GM18511 (cell line): ENCODE measurements around the gene RAB10.
"Not testable (repeated sequence)": the region's sequence is repeated elsewhere in the genome, so short reads cannot be mapped to it uniquely, and the experiment has no call there.

Experiments
- ATAC-seq: cut with Tn5 transposase; IDR thresholded peaks from one replicate; pipeline ENCODE4 v1.9.1; 2021; ENCODE audit warnings: mild to moderate bottlenecking, moderate library complexity; ENCODE audit not compliant: unreplicated experiment

RAB10 gene

DNA sequence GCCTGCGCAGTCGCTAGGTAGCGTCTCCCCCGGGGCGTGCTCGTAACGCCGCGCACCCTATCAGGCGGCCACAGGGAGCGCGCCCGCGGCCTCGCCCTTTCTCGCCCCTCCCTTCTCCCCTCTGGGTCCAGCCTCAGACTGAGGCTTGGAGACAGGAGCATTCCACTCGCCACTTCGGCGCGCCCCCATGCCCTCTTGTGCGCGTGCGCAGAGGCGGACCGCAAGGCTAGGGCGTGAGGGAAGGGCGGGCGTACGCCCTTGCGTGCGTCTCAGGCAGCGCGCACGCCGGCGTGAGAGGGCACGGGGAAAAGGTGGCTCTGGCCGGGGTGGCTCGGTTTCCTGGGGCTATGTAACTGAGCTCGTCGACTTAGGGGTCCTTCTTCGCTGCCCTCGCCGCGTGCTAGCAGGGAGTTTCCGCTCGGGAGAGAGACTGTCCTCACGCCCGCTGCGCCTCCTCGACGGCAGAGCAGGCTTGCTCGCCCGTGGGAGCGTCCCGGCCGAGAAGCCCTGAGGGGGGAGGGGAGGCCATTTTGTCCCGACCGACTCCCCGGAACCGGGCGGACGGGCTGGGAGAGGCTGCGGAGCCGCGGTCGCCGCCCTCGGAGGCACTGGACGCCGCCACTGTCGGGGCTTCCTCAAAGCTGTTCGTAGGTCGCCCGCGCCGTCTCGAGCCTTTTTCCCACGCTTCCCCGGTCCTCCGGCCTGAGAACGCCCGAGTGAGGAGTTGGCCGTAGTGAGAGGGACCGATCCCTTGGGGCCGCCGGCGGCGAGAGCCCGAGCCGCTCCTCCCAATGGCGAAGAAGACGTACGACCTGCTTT, at the start of gene RAB10:
TSS of gene RAB10 (plus strand) at position 267 of the 819 bp plus-strand sequence. CDS start at position 792, 525 bp downstream.
- peak; percentile 92 for ATAC-seq

DNA sequence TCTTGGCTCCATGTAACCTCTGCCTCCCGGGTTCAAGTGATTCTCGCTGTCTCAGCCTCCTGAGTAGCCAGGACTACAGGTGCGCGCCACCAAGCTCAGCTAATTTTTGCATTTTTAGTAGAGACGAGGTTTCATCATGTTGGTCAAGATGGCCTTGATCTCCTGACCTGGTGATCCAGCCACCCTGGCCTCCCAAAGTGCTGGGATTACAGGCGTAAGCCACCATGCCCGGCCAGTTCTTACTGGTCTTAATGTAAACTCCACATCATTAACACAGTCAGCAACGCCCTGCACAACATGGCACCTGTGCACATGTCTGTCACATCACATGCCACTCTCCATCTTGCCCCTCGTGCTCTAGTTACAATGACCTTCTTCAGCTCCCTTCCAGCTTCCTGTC, 45.8 kb upstream of the RAB10 start:
- ATAC-seq, result no peak

DNA sequence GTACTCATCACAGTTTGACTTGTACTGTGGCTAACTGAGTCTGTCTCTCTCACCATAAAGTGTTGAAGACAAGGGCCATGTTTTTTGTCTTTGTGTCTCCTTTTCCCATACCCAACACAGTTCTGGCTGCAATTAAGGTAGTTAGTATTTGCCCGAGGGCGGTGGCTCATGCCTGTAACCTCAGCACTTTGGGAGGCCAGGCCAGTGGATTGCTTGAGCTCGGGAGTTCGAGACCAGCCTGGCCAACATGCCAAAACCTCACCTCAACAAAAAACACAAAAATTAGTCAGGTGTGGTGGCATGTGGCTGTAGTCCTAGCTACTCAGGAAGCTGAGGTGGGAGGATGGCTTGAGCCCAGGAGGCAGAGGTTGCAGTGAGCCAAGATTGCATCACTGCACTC, 44.7 kb upstream of the RAB10 start:
- ATAC-seq, result no peak

DNA sequence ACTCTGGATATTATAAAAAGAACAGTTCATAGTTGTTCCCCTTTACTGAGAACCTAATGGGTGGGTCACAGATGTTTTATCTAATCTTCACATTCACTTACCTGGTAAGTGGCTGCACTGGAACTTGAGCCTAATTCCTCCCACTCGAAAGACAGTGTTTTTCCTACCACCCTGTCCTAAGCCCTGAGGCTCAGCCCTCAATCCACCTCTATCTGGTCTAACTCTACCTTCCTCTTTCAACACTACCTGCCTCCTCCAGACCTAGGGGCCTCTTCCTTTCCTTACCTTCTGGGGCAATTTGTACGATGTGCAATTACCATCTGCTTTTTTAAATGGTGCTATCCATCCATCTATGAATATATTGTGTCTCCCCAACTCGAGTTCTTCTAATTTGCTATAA, 41.9 kb upstream of the RAB10 start:
- no peak for ATAC-seq

DNA sequence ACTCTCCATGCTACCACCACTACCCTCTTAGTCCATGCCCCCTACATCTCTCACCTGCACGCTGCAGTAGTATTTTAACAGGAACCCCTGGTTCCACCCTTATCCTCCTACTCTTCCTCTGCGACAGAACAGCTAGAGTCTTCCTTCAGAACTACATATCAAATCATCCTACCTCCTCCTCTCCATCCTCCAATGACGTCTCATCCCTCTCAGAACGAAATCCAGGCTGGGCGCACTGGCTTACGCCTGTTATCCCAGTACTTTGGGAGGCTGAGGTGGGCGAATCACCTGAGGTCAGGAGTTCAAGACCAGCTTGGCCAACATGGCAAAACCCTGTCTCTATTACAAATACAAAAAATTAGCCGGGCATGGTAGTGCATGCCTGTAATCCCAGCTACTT, 41.3 kb upstream of the RAB10 start:
- no peak for ATAC-seq

DNA sequence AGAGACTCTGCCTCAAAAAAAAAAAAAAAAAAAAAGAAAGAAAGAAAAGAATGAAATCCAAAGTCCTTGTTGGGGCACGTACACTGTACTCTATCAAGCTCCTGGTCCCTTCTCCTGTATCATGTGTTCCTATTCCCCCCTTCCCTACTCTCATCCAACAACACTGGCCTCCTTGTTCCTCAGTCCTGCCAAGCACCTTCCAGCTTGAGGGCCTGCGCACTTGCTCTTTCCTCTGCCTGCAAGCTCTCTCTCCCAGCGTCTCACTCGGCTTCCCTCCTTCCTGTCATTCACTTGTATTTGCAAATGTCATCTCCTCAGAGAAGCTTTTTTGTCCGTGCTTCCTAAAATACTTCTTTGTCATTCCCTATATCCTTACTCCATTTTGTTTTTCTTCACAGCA, 40.8 kb upstream of the RAB10 start:
- ATAC-seq, result no peak

DNA sequence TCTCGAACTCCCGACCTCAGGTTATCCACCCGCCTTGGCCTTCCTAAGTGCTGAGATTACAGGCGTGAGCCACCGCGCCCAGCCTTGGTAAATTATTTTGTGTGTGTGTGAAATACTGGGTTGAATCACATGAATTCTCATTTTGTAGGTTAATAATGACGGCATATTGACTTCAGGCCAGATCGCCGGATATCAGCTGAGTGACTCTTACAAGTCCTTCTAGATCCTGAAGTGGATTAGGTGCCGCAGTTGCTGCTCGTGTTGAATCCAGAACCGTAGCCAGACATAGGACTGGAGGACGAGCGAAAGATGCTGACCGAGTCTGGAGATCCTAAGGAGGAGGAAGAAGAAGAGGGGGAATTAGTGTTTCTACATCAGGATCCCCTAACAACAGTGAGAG, 39.4 kb upstream of the RAB10 start:
- ATAC-seq, result no peak

DNA sequence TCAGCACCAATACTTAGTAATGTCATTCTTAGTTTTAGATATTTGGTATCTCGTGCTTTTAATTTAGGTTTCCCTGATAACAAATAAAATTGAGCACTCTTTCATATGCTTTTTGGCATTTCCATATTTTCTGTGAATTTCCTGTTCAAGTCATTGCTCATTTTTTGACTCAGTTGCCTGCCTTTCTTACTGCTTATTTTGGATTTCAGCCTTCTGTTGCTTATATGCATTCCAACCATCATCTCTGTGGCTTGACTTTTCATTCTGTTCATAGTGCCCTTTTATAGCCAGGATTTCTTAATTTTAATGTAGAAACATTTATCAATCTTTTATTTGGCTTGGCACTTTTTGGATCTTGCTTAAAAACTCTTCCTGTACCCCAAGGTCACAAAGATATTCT, 37.0 kb upstream of the RAB10 start:
- no peak for ATAC-seq

DNA sequence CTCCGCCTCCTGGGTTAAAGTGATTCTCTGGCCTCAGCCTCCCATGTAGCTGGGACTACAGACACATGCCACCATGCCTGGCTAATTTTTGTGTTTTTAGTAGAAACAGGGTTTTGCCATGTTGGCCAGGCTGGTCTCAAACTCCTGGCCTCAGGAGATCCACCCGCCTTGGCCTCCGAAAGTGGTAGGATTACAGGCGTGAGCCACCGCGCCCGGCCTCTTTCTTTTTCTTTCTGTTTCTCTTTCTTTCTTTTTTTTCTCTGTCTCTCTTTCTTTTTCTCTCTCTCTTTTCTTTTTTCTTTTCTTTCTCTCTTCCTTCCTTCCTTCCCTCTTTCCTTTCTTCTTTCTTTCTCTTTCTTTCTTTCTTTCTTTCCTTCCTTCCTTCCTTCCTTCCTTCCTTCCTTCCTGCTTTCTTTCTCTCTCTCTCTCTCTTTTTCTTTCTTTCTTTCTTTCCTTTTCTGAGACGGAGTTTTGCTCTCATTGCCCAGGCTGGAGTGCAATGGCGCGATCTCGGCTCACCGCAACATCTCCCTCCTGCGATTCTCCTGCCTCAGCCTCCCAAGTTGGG, 35.0 kb upstream of the RAB10 start:
- not testable (repeated sequence) for ATAC-seq

DNA sequence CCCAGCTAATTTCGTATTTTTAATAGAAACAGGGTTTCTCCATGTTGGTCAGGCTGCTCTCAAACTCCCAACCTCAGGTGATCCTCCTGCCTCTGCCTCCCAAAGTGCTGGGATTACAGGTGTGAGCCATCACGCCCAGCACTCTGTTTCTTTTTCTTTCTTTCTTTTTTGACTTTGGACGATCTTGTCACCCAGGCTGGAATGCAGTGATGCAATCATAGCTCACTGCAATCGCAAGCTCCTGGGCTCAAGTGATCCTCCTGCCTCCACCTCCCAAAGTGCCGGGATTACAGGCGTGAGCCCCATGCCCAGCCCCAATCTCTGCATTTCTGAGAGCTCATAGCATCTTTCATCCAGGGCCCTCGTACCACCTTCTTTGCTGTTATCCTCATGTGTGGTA, 34.5 kb upstream of the RAB10 start:
- not testable (repeated sequence) for ATAC-seq

DNA sequence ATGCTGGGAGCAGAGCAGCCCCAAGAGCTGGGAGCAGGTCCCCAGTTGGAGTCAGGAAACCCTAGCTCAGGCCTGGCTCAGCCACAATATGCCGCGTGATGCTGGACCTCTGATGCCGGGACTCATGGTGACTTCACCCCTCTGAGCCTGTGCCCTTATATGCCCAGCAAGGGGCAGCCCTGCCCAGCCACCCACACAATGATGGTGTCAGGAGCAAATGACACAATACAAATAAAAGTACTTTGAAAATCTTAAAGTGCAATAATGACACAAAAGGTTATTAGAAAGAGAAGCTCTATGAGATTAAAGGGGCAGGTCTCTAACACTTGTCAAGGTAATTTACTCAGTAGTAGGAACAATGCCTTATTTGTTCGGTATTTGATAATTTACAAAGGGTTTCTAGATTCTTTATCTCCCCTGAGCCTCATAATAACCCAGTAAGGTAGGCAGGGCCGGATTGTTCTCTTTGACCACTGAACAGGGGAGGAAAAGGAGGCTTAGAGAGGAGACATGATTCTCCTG, 33.3 kb upstream of the RAB10 start:
- ATAC-seq, result no peak

DNA sequence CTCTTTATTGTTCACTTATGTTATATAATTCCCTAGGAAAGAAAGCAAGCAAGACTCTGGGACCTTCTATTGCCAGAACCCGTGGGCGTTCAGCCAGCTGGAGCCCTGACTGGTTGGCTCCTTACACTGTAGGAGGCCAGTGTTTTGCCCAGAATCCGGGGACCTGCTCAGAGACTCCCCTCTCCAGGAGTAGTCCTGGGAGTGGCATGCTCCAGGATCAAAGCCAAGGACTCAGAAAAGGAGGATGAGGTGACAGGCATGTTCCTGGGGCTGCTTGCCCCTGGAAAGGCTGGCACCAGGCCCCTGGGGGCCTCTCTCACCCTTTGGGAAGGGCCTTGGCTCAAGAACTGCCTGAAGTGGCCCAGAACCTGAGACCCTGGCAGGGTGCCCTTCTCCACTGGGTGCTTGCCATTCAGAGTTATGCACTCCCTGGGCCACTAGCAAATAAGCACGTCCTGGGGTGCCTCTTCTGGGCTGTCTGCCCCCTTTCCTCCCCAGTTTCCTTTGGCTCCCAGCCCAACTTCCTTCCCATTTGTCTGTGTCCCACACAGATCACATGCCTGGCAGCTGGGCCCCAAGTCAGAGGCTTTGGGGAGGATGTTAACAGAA, 32.0 kb upstream of the RAB10 start:
- ATAC-seq, result no peak

DNA sequence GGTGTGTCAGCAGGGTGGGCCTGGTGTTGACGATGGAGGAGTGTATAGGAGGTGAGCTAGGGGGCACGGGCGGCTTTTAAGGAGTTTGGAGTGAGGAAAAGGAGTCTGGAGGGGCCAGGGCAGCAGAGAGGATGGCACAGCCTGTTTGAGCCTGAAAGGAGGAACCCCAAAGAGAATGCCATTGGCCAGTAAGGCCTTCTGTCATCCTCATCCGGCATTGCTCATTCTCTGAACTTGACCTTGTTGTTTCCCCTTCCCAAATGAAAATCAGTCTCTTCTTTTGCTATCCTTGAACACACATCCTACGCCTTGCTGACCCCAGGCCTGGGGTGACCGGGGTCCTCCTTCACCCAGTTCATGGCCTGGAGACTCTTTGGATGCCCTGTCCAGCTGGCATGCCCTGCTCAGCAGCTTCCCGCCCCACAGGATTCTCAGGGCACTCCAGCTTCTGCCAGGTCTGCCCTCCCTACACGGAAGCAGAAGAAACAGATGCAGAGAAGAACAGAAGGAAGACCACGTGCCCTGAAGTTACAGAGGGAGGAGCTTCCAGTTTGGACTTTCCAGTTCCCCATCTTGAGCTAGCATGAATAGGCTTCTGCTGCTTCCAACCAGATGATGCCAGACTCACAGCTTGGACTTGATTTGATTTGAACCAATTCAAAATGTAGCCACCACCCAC, 31.1 kb upstream of the RAB10 start:
- no peak for ATAC-seq

DNA sequence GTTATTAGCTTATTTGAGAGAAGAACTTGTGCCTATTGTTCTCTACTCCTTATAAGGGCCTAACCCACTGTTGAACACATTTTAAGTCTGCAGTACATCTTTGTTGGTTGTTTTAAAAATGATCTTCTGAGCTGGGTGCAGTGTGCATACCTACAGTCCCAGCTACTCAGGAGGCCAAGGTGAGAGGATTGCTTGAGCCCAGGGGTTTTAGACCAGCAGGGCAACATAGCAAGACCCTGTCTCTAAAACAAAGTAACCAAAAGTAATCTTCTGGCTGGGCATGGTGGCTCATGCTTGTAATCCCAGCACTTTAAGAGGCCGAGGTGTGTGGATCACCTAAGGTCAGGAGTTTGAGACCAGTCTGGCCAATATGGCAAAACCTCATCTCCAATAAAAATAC, 25.8 kb upstream of the RAB10 start:
- no peak for ATAC-seq

DNA sequence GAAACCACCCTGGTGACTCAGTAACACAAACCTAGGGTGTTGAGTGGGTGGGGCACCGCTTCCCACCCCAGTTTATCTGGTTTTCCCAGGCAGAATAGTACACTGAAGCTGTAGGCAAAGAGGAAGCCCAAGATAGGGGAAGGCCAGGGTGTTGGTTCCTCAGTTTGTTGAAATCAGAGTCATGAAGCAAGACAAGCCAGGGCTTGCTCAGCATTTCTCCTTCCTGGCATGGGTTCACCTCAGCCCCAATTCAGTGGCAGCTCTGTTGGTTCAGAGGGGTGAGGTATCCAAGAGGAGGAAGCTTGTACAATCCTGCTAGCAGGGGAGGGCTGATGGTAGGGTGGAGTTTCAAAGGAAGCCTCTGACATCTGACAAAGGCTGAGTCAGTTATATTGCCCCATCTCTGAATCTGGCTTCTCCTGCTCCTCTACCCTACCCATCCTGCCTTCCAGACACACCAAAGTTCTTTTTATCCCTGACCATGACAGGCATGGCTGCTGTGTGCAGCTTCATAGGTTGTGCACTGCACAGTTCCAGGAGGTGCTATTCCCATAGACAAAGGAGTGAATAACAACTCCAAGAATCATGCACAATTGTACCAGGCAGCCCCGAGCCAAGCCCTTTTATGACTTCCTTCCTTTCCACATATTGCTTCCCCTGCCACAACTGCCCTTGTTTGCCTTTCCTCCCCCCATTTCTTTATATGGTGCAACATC, 24.9 kb upstream of the RAB10 start:
- ATAC-seq, result no peak

DNA sequence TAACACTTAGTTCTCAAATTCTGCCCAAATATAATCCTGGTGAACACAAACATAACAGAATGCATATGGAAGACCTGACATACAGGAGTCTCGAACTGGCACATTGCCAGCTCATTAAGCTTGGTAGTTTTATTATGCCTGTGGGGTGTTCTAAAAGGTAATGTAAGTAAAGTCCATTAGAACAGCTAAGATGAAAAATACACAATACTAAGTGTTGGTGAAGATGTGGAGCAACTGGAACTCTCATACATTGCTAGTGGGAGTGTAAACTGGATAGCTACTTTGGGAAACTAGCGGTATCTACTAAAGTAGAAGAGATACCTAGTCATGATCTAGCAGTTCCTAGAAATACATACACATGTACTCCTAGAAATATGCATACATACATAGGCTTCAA, 24.3 kb upstream of the RAB10 start:
- ATAC-seq, result no peak

DNA sequence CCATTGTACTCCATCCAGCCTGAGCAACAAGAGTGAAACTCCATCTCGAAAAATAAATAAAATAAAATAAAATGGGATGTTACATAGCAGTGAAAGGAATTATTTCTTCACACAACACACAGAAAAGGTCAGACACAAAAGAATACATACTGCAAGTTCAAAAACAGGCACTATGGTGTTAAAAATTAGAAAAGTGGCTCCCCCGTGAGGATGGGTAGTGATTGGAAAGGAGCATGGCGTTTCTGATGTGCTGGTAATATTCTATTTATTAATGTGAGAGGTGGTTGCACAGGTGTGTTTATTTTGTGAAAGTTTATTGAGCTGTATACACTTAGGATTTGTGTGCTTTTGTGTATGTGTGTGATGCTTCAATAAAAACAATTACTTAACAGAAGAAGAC, 22.9 kb upstream of the RAB10 start:
- ATAC-seq, result no peak

DNA sequence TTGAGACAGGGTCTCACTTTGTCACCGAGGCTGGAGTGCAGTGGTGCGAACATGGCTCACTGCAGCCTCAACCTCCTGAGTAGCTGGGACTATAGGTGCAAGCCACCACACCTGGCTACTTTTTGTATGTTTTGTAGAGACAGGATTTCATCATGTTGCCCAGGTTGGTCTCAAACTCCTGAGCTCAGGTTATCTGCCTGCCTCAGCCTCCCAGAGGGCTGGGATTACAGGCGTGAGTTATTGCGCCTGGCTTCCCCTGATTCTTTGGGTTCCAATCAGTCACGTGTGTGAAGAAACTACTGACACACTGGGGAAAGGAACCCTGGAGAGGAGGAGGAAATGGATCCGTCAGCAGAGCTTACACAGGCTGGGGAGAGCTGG, 22.3 kb upstream of the RAB10 start:
- no peak for ATAC-seq

DNA sequence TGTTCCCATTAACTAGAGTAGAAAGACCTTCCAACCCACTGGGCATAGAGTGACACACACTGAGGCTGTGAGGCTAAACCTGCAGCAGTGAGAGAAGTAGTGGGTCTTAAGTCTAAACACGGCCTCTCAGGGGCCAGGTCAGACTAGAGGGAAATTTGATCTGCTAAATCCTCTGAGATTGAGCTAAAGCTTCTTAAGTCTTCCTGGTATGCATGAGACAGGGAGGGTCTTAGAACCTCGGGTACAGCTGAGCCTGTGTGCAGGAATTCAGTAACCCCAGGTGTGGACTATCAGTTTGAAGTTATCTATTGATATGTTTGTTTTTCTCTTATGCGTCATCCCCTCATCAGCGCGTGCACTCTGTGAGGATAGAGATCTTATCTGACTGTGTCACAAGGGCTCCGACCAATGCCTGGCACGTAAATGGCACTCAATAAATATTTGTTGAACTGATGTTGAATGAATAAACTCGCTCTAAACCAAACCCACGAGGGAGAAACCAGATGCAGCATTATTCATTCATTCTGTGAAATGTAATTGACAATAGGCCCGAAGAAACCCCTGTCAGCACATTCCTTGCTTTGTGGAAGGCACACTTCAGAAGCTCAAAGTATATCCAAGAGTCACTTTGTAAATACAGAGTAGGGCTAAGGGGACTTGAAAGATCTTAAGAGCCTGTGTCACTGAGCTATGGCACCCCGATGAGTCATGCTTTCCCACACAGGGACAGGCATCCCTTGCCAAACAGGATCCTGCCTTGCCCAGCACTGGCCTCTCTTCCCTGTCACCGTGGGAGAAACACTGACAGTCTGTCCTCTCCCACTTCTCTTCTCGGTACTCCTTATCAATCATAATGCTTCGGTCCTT, 21.7 kb upstream of the RAB10 start:
- no peak for ATAC-seq

DNA sequence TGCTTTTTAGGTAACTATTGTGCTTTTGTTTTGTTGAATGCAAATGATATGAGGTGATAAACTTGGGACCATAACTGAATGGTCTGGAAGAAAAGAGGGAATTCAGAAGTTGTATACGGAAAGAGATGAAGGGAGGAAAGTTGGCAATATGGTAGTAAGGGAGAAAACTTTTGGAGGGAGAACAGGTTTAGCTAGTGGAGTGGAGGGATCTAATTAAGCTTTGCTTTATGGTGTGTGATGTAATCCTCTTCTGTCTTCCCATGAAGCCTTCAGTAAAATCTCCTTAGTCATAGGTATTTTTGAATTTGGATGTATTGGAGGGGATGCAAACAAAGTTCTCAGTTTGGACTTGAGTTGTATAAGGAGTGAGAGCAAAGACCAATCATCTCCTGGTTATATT, 20.2 kb upstream of the RAB10 start:
- no peak for ATAC-seq
